Muscle layer of duodenum (tissue), 2 donors: ENCODE results near the gene C10orf62.

Experiments
- H3K27ac ChIP-seq: one replicate; pipeline ENCODE4 v1.7.0; 2013; ENCODE audit warnings: mild to moderate bottlenecking, low read length
- H3K27me3 ChIP-seq: one replicate; pipeline ENCODE4 v1.7.0; 2013; ENCODE audit warnings: low read depth, mild to moderate bottlenecking, control low read depth, low read length
- H3K36me3 ChIP-seq, 2 donors: one replicate each; pipeline ENCODE4 v1.7.0; 2013; ENCODE audit warnings: low read length in 2 of 2, control low read depth in 1 of 2, mild to moderate bottlenecking in 1 of 2; ENCODE audit not compliant: insufficient read depth in 2 of 2, control insufficient read depth in 1 of 2
- H3K4me1 ChIP-seq, 2 donors: one replicate each; pipeline ENCODE4 v1.7.0; 2013; ENCODE audit warnings: low read length in 2 of 2, mild to moderate bottlenecking in 2 of 2, control low read depth in 1 of 2, moderate library complexity in 1 of 2; ENCODE audit not compliant: insufficient read depth in 2 of 2, control insufficient read depth in 1 of 2
- H3K4me3 ChIP-seq, 2 donors: one replicate each; pipeline ENCODE4 v1.7.0; 2013; ENCODE audit warnings: low read length in 2 of 2, low read depth in 1 of 2, mild to moderate bottlenecking in 1 of 2
- H3K9me3 ChIP-seq, 2 donors: one replicate each; pipeline ENCODE4 v1.7.0; 2013; ENCODE audit warnings: low read length in 2 of 2, control low read depth in 1 of 2, mild to moderate bottlenecking in 1 of 2; ENCODE audit not compliant: control insufficient read depth in 1 of 2
- donor health status: healthy.

The C10orf62 gene

GRCh38 chr10:97577701-97578100, 11.8 kb upstream of the C10orf62 start:
- H3K36me3 ChIP-seq, result no peaks in the 10 kb centered on the region
- H3K4me1 ChIP-seq, result peaks cover 0 to 3% of the 10 kb centered on the region in 2 donors
- no peak overlapping the region for H3K27ac ChIP-seq
- no peaks in the 10 kb centered on the region for H3K9me3 ChIP-seq
- H3K27me3 ChIP-seq, result no peaks in the 10 kb centered on the region
- no peak overlapping the region for H3K4me3 ChIP-seq

DNA sequence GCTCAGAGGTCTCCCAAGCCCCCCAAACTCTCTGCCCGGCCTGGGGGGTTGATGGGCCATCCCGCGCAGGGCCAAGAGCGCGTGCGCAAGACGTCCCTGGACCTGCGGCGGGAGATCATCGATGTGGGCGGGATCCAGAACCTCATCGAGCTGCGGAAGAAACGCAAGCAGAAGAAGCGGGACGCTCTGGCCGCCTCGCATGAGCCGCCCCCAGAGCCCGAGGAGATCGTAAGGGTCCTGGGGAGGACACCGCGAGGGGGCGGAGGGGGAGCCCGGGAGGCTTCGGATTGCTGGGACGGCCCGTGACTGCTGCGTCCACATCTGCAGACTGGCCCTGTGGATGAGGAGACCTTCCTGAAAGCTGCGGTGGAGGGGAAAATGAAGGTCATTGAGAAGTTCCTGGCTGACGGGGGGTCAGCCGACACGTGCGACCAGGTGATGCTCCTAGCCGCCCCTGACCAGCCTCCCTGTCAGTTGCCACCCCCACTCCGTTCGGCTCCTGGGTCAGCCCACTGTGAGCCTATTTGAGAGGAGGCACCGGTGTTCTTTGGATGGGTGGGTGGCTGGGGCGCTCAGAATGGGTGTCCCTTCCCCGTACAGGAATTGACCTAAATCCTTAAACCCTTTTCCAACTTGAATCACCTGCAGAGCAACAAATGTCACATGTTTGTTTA, 11.2 kb upstream of the C10orf62 start:
- H3K36me3 ChIP-seq, result no peaks in the 10 kb centered on the region
- no peak overlapping the region for H3K4me3 ChIP-seq

GRCh38 chr10:97580421-97581367, 8.8 kb upstream of the C10orf62 start:
- H3K36me3 ChIP-seq, result no peaks in the 10 kb centered on the region
- no peaks in the 10 kb centered on the region for H3K9me3 ChIP-seq
- no peaks in the 10 kb centered on the region for H3K27me3 ChIP-seq
- no peaks in the 10 kb centered on the region for H3K4me1 ChIP-seq
- H3K4me3 ChIP-seq, result no peak overlapping the region
- H3K27ac ChIP-seq, result no peak overlapping the region

More for the DNA sequence above, 11.2 kb upstream of the C10orf62 start:
- Histone ChIP-seq H3K9me3 (no peaks in the 10 kb centered on the region), H3K4me1 (no peaks in the 10 kb centered on the region), H3K27ac (no peak overlapping the region), H3K27me3 (no peaks in the 10 kb centered on the region)

DNA sequence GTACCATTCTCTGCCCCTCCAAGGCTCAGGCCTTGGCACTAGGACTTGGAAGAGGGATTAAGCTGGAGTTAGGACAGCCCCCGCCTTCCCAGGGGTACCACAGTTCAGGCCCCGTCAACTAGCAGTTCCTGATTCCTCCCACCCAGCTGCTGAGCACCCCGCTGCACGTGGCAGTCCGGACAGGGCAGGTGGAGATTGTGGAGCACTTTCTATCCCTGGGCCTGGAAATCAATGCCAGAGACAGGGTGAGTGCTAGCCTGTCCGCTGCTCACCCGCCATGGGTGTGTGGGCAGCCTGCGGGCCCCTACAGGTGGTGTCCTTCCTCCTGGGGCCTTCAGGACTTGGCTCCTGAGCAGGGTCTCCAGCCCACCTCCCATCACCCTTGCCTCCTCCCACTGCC, 7.4 kb upstream of the C10orf62 start:
- Histone ChIP-seq H3K4me3 (no peak overlapping the region), H3K9me3 (no peaks in the 10 kb centered on the region), H3K27ac (no peak overlapping the region), H3K4me1 (no peaks in the 10 kb centered on the region), H3K36me3 (no peaks in the 10 kb centered on the region), H3K27me3 (no peaks in the 10 kb centered on the region)

DNA sequence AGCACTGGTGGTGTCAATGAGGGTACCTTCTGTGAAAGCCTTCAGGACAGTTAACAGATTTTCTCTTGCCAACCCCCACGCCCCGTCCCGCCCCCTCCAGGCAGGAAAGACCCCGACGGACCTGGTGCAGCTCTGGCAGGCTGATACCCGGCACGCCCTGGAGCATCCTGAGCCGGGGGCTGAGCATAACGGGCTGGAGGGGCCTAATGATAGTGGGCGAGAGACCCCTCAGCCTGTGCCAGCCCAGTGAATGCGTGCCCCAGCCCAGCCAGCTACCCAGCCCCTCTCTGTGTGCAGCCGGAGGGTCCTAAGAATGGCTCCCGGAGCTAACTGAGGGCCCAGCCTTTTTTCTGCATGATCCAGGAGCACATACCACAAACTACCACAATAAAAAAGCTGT, 6.0 kb upstream of the C10orf62 start:
- Histone ChIP-seq H3K27me3 (no peaks in the 10 kb centered on the region), H3K4me1 (no peaks in the 10 kb centered on the region), H3K36me3 (no peaks in the 10 kb centered on the region), H3K27ac (no peak overlapping the region), H3K9me3 (no peaks in the 10 kb centered on the region), H3K4me3 (no peak overlapping the region)

- no peaks in the 10 kb centered on the region for H3K27me3 ChIP-seq
- H3K27ac ChIP-seq, result no peak within 1 kb of the TSS
- no peaks in the 10 kb centered on the region for H3K9me3 ChIP-seq
- H3K4me3 ChIP-seq, result no peak within 1 kb of the TSS
- H3K4me1 ChIP-seq, result no peaks in the 10 kb centered on the region
- no peaks in the 10 kb centered on the region for H3K36me3 ChIP-seq
Observed at GRCh38 chr10:97584060-97584797, 5.3 kb upstream of the C10orf62 start, which contains the start of gene HOGA1. Gene HOGA1 (plus strand): TSS chr10:97584389. CDS start chr10:97584704, 315 bp downstream.

DNA sequence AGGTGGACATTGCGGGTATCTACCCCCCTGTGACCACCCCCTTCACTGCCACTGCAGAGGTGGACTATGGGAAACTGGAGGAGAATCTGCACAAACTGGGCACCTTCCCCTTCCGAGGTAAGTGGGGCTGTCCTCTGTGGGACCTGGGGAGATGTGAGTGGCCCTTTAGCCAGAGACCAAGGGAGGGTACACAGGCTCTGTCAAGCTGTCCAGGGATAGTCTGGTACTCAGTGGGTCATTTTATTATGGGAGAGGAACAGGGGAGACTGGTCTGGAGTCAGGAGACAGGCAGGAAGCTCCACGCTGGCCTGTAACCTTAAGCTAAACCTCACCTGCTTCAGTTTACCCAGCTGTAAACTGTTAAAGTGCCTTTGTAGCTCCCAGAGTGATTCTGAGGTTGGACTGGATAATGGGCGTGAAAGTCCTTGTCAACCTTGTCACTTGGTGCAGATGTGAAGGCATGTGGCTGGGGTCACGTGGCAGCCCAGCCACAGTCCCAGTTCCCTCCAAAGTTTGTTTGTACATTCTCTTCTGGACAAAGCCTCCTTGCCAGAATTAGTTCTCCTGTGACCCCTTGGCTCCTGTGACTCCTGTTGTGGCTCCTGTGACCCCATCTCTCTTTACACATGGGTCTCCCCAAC, 4.6 kb upstream of the C10orf62 start:
- H3K36me3 ChIP-seq, result no peaks in the 10 kb centered on the region
- H3K4me3 ChIP-seq, result no peak overlapping the region
- H3K9me3 ChIP-seq, result no peaks in the 10 kb centered on the region
- H3K4me1 ChIP-seq, result no peaks in the 10 kb centered on the region
- no peaks in the 10 kb centered on the region for H3K27me3 ChIP-seq
- H3K27ac ChIP-seq, result no peak overlapping the region

DNA sequence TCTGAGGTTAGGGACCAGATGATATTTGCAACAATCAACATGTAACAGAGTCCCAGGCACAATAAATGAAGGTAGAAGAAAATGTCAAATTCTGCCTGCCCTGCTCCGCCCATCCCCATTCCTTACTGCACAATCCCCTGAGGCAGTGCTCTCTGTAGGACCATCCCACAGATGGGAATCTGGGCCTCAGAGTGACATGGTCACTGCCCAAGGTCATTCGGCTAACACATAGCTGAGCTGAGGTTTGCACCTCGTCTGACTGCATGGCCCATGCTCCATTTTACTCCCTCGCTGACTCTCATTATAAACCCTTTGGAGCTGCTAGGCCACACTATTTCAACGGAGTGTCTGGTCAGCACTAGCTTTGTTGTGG, 4.1 kb upstream of the C10orf62 start:
- no peaks in the 10 kb centered on the region for H3K4me1 ChIP-seq
- H3K27ac ChIP-seq, result no peak overlapping the region
- no peak overlapping the region for H3K4me3 ChIP-seq
- no peaks in the 10 kb centered on the region for H3K36me3 ChIP-seq
- no peaks in the 10 kb centered on the region for H3K27me3 ChIP-seq
- H3K9me3 ChIP-seq, result no peaks in the 10 kb centered on the region

DNA sequence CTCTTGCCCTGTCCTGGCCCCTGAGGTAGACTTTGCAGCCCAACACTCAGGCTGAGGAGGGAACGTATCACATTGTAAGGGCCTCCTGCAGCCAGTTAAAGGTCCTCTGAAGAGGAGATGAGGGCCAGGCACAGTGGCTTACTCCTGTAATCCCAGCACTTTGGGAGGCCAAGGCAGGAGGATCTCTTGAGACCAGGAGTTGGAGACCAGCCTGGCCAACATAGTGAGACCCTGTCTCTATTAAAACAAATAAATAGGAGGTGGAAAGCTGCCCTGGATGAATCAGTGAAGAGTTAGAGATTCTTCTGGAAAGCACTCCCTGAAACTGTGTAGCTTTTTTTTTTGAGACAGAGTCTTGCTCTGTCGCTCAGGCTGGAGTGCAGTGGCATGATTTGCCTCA, 2.3 kb upstream of the C10orf62 start:
- no peak overlapping the region for H3K4me3 ChIP-seq
- H3K9me3 ChIP-seq, result no peaks in the 10 kb centered on the region
- no peaks in the 10 kb centered on the region for H3K36me3 ChIP-seq
- no peaks in the 10 kb centered on the region for H3K27me3 ChIP-seq
- H3K4me1 ChIP-seq, result no peaks in the 10 kb centered on the region
- H3K27ac ChIP-seq, result no peak overlapping the region

- Histone ChIP-seq H3K27me3 (no peaks in the 10 kb centered on the region), H3K4me3 (no peak overlapping the region), H3K9me3 (no peaks in the 10 kb centered on the region), H3K27ac (no peak overlapping the region), H3K4me1 (no peaks in the 10 kb centered on the region), H3K36me3 (no peaks in the 10 kb centered on the region)
Observed at GRCh38 chr10:97590082-97590747, 694 bp downstream of the C10orf62 start.
